GM12878 (cell line): ENCODE data around the gene CTSF. TPM values are rescaled to one million over a fixed set of nuclear protein-coding genes. Genes with fewer than 3 reads are reported as not detected.

Source experiments
- ATAC-seq: fragments of 200-7000 bp; cut with Tn5 transposase; 3 replicates; pipeline ENCODE4 v1.9.1; 2020; ENCODE audit warnings: mild to moderate bottlenecking, moderate library complexity
- BruUV-seq: library from RNA; stranded (reverse); fragments of 400-500 nt; replicated peaks from 2 replicates; lab custom pipeline; 2021; lab: Mats Ljungman, UMichigan
- CTCF ChIA-PET: fragments of 300-600 bp; sonication (Branson Sonifier 250); formaldehyde crosslinking; extraction: SDS; loops from one replicate; lab custom pipeline; 2021; ENCODE audit warnings: inconsistent platforms; lab: Yijun Ruan, JAX
- POLR2A ChIA-PET: fragments of 350-600 bp; formaldehyde crosslinking; extraction: SDS; loops from one replicate; lab custom pipeline; 2021; ENCODE audit warnings: inconsistent platforms; lab: Charles Lee
- RAD21 ChIA-PET: fragments of 300-600 bp; sonication (Branson Sonifier 250); formaldehyde crosslinking; loops from one replicate; lab custom pipeline; 2023; ENCODE audit warnings: antibody characterized with exemption; ENCODE audit not compliant: unreplicated experiment; lab: Charles Lee
- SMC1A ChIA-PET: fragments of 300-600 bp; sonication (Branson Sonifier 250); formaldehyde crosslinking; loops from one replicate; lab custom pipeline; 2023; ENCODE audit not compliant: unreplicated experiment, uncharacterized antibody; lab: Charles Lee
- DNase-seq: peaks from one replicate; pipeline ENCODE4 v3.0.0-alpha.2; 2011; ENCODE audit warnings: low read depth, low spot score
- FAIRE-seq: peaks from 3 replicates; lab custom pipeline; 2011; peaks lifted over from hg19 to GRCh38; lab: Jason Lieb, UNC
- H2AFZ ChIP-seq: 2 replicates; pipeline ENCODE4 v1.6.0; 2011; ENCODE audit warnings: low read depth, low read length, control low read depth; ENCODE audit not compliant: control insufficient read depth
- H3K27ac ChIP-seq: 2 replicates; pipeline ENCODE4 v1.5.1; 2011; ENCODE audit warnings: control low read depth; ENCODE audit not compliant: control insufficient read depth, insufficient read depth
- H3K27me3 ChIP-seq, 2 experiments: replicated peaks in 1 of 2; 2 replicates each; pipeline versions ENCODE4 v1.6.0 to v1.6.1; 2011; ENCODE audit warnings: low read length in 1 of 2; ENCODE audit not compliant: control insufficient read depth in 2 of 2, insufficient read depth in 2 of 2
- H3K36me3 ChIP-seq, 2 experiments: 2 replicates each; pipeline ENCODE4 v1.5.1; 2011; ENCODE audit warnings: low read length in 1 of 2; ENCODE audit not compliant: control insufficient read depth in 2 of 2, insufficient read depth in 2 of 2
- H3K4me1 ChIP-seq: 2 replicates; pipeline ENCODE4 v1.6.1; 2011; ENCODE audit warnings: mild to moderate bottlenecking, low read length, moderate library complexity, mixed read lengths; ENCODE audit not compliant: control insufficient read depth, insufficient read depth
- H3K4me2 ChIP-seq: 2 replicates; pipeline ENCODE4 v1.6.0; 2011; ENCODE audit warnings: control low read depth; ENCODE audit not compliant: control insufficient read depth, insufficient read depth
- H3K4me3 ChIP-seq: fragments of 200-600 bp; sonication (generic); 2 replicates; pipeline ENCODE4 v1.5.1; 2016
- H3K79me2 ChIP-seq: 2 replicates; pipeline ENCODE4 v1.6.0; 2011; ENCODE audit warnings: low read length; ENCODE audit not compliant: control insufficient read depth, insufficient read depth
- H3K9ac ChIP-seq: 2 replicates; pipeline ENCODE4 v1.8.0; 2011; ENCODE audit warnings: low read length, control low read depth, mixed read lengths; ENCODE audit not compliant: control insufficient read depth, insufficient read depth
- H3K9me3 ChIP-seq: replicated peaks from 3 replicates; pipeline ENCODE4 v1.5.1; 2011; ENCODE audit warnings: mild to moderate bottlenecking, low read length; ENCODE audit not compliant: control insufficient read depth, insufficient read depth
- H4K20me1 ChIP-seq: 2 replicates; pipeline ENCODE4 v1.6.0; 2011; ENCODE audit not compliant: control insufficient read depth, insufficient read depth
- ATF7 ChIP-seq: fragments of 450-650 bp; IDR thresholded peaks from 2 replicates; pipeline ENCODE4 v1.6.1; 2016; ENCODE audit warnings: low read depth, mild to moderate bottlenecking
- BACH1 ChIP-seq: fragments of 450-650 bp; IDR thresholded peaks from 2 replicates; pipeline ENCODE4 v1.6.1; 2017; ENCODE audit warnings: mild to moderate bottlenecking, borderline replicate concordance
- CEBPB ChIP-seq, 2 experiments: fragments of 150-350 bp in 1 of 2; IDR thresholded peaks; 2 replicates each; pipeline ENCODE4 v1.6.1; 2012 to 2014; ENCODE audit warnings: low read depth in 2 of 2, low read length in 2 of 2, borderline replicate concordance in 1 of 2, inconsistent platforms in 1 of 2
- CREM ChIP-seq: IDR thresholded peaks from 2 replicates; pipeline ENCODE4 v1.6.1; 2014; ENCODE audit warnings: antibody characterized with exemption, low read depth
- EED ChIP-seq: sonication (generic); IDR thresholded peaks from 2 replicates; pipeline ENCODE4 v1.6.1; 2016; ENCODE audit warnings: antibody characterized with exemption, low read depth
- EZH2 ChIP-seq: IDR thresholded peaks from 2 replicates; pipeline ENCODE4 v1.6.1; 2012; ENCODE audit warnings: low read depth, mild to moderate bottlenecking, control low read depth, inconsistent platforms, low read length, borderline replicate concordance; ENCODE audit not compliant: control insufficient read depth
- IKZF2 ChIP-seq, 2 experiments: fragments of 450-650 bp; IDR thresholded peaks; 2 replicates each; pipeline ENCODE4 v1.6.1; 2017; ENCODE audit warnings: mild to moderate bottlenecking in 2 of 2, moderate library complexity in 2 of 2
- MLLT1 ChIP-seq: fragments of 450-650 bp; IDR thresholded peaks from 2 replicates; pipeline ENCODE4 v1.6.1; 2016; ENCODE audit warnings: mild to moderate bottlenecking
- NBN ChIP-seq: fragments of 450-650 bp; IDR thresholded peaks from 2 replicates; pipeline ENCODE4 v1.6.1; 2016
- RELB ChIP-seq: fragments of 450-650 bp; IDR thresholded peaks from 2 replicates; pipeline ENCODE4 v1.6.1; 2017; ENCODE audit warnings: low read depth, mild to moderate bottlenecking, moderate library complexity
- SIN3A ChIP-seq: IDR thresholded peaks from 2 replicates; pipeline ENCODE4 v1.6.1; 2012; ENCODE audit warnings: low read depth, low read length, improper control_type of control experiment
- SMARCA5 ChIP-seq: fragments of 450-650 bp; IDR thresholded peaks from 2 replicates; pipeline ENCODE4 v1.6.1; 2017; ENCODE audit warnings: mild to moderate bottlenecking
- WRNIP1 ChIP-seq: IDR thresholded peaks from 2 replicates; pipeline ENCODE4 v1.6.1; 2011; ENCODE audit warnings: low read depth, low read length, improper control_type of control experiment, borderline replicate concordance
- ZNF274 ChIP-seq: IDR thresholded peaks from one replicate; pipeline ENCODE4 v1.8.0; 2011; ENCODE audit not compliant: insufficient read length, insufficient read depth
- WGBS: methylation state at CpG from one replicate; pipeline ENCODE4 v1.1.6; 2016; ENCODE audit warnings: low lambda C conversion rate; ENCODE audit not compliant: insufficient replicate concordance, insufficient coverage; ENCODE audit errors: missing lambda C conversion rate; 5-methylcytosine and 5-hydroxymethylcytosine counted together
- in situ Hi-C: fragments of 300-500 bp; cut with MboI; formaldehyde crosslinking; loops from 9 replicates; pipeline ENCODE4 v1.14.3; 2018; ENCODE audit warnings: mixed read lengths
- intact Hi-C: fragments of 100-400 bp; cut with micrococcal nuclease; formaldehyde crosslinking; loops from one replicate; pipeline ENCODE4 v1.14.2; 2022; ENCODE audit not compliant: unreplicated experiment
- polyA plus RNA-seq, 11 experiments: library from polyadenylated mRNA; depleted of rRNA in 4 of 11; unstranded in 6 of 11; stranded (reverse) in 5 of 11; fragments of >200 nt; fragmentation: Nextera tagmentation in 4 of 11; fragmentation: Illumina TruSeq in 1 of 11; extraction: Ambion mirVana in 4 of 11; extraction: Trizol in 1 of 11; gene quantifications; 1 replicate in 1 of 11; 2 replicates in 10 of 11; pipeline versions ENCODE4 v1.2.1 to v1.2.3, GENCODE V29; 2011 to 2016; ENCODE audit warnings: inconsistent platforms in 2 of 11, missing spikeins in 2 of 11, low read depth in 1 of 11
- total RNA-seq, 4 experiments: library from RNA; depleted of rRNA in 3 of 4; stranded (reverse); fragments of >200 nt in 3 of 4; fragmentation: Illumina TruSeq in 1 of 4; extraction: Trizol in 1 of 4; gene quantifications; 2 replicates each; pipeline versions ENCODE4 v1.2.1 to v1.2.3, GENCODE V29; 2013 to 2021
- TF ChIP-seq, protein P1 (sequence below), 3 experiments: IDR thresholded peaks in 2 of 3; conservative IDR thresholded peaks in 1 of 3; 2 replicates each; pipeline ENCODE4 v1.5.1; 2011; ENCODE audit warnings: low read depth in 3 of 3, low read length in 3 of 3, mild to moderate bottlenecking in 3 of 3, control low read depth in 2 of 3, moderate library complexity in 2 of 3, inconsistent platforms in 1 of 3, mixed read lengths in 1 of 3; ENCODE audit not compliant: control insufficient read depth in 2 of 3, insufficient read depth in 1 of 3; ENCODE audit errors: extremely low read depth in 1 of 3

Gene CTSF
- total and polyA plus RNA-seq, 10 of the 15 experiments (the other 5 are each of a cell fraction or from before 2014, with no cell fraction given): 0.11 to 0.41 (median 0.26) TPM; not detected in 4

GRCh38 chr11:66568124-66568916 lies at the start of gene CTSF (continued):
- TF ChIP-seq EZH2 (no peak), SIN3A (no peak), SMARCA5 (no peak), NBN (no peak), RELB (no peak), CEBPB (IDR thresholded peaks at IDR 0.05; ENCODE audit: borderline replicate concordance in 1 of 2, low read depth in 2 of 2, low read length in 2 of 2) (no peak), ZNF274 (no peak)

DNA sequence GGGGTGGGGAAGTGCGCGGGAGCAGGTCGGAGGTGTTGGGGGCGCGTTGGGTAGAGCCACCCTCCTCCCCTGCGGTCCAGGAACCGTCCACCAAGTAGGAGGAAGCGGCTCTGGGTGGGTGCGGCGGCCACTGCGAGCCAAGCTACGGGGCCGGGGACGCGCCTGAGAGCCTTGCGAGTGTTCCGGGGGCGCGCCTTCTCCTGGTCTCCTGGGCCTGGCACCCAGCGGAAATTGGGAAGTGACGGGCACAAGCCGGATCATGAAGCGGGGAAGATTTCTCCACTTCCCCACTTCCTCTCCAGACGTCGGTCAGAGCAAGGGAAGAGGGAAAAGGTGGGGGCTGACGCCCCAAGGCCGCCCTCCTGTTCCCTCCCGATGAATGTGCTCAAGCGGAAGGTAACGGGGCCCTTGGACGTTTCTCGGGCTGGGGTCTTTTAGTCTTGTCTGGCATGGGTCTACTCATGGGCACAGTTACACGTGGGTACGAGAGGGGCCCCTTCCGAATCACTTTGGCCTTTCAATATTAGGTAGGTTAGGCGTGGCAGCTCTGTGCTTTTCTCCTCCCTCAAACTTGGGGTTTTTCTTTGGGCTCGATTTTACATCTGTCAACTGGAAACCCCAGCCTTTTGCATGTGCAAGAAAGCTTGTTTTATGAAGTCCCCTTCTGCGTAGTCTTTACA lies 48.9 kb upstream of the CTSF start:
- intact Hi-C loops: loop anchor here (2.0 kb wide), 2 partner anchors 24 to 60 kb away; partner anchors contain the start of genes CCDC87, CCS and RBM4B
- in situ Hi-C loops: no loop called here
- no peaks in the 10 kb centered on the region for H3K9me3 ChIP-seq
- no peak overlapping the region; the same call in 1 of the 2 replicates for H2AFZ ChIP-seq
- ChIA-PET SMC1A (interaction anchor here (0.9 to 5.2 kb wide), 4 partner anchors 20 to 60 kb away, joined by 5 to 28 read pairs (median 14); partner anchors contain the start of genes CCDC87, CCS, RBM4 and RBM4B), RAD21 (interaction anchor here (1.0 to 3.8 kb wide), 3 partner anchors 21 to 60 kb away, joined by 3 to 25 read pairs (median 20); partner anchors contain the start of genes RBM4 and RBM4B), POLR2A (interaction anchor here (0.6 to 8.7 kb wide), 12 partner anchors 9 to 305 kb away, joined by 3 to 105 read pairs (median 8); partner anchors contain the start of genes ACTN3, CCDC87, CCS and RBM4), CTCF (interaction anchor here (1.4 to 10.1 kb wide), 6 partner anchors 10 to 304 kb away, joined by 4 to 71 read pairs (median 8); partner anchors contain the start of genes CCDC87, CCS, RBM4 and RBM4B)
- 2% methylated on average over 26 of the region's 38 CpGs for WGBS
- peaks cover 0 to 15% of the 10 kb centered on the region in 2 experiments; a peak in 1 of 4 replicates for H3K36me3 ChIP-seq
- 0 out of 2 replicates have a peak, but pooled peaks cover 2% of the 10 kb centered on the region for H3K4me1 ChIP-seq
- H3K4me2 ChIP-seq: peak overlapping the region; percentile 64
- H3K27me3 ChIP-seq: no peaks in the 10 kb centered on the region
- H3K4me3 ChIP-seq: peak overlapping the region; percentile 90
- DNase-seq: no peak
- H3K9ac ChIP-seq: peak overlapping the region; percentile 70
- no TSS peak for BruUV-seq
- peak overlapping the region; percentile 93 for H3K27ac ChIP-seq
- peaks cover 15% of the 10 kb centered on the region for H4K20me1 ChIP-seq
- no peak for FAIRE-seq
- no peak for ATAC-seq
- peaks cover 63% of the 10 kb centered on the region for H3K79me2 ChIP-seq
- TF ChIP-seq, protein P1, sequence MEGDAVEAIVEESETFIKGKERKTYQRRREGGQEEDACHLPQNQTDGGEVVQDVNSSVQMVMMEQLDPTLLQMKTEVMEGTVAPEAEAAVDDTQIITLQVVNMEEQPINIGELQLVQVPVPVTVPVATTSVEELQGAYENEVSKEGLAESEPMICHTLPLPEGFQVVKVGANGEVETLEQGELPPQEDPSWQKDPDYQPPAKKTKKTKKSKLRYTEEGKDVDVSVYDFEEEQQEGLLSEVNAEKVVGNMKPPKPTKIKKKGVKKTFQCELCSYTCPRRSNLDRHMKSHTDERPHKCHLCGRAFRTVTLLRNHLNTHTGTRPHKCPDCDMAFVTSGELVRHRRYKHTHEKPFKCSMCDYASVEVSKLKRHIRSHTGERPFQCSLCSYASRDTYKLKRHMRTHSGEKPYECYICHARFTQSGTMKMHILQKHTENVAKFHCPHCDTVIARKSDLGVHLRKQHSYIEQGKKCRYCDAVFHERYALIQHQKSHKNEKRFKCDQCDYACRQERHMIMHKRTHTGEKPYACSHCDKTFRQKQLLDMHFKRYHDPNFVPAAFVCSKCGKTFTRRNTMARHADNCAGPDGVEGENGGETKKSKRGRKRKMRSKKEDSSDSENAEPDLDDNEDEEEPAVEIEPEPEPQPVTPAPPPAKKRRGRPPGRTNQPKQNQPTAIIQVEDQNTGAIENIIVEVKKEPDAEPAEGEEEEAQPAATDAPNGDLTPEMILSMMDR (IDR thresholded peaks at IDR 0.05 in 2 of 3, conservative IDR thresholded peaks at IDR 0.05 in 1 of 3; ENCODE audit: control insufficient read depth in 2 of 3, extremely low read depth in 1 of 3, insufficient read depth in 1 of 3, low read depth in 3 of 3, low read length in 3 of 3): no peak
- TF ChIP-seq WRNIP1 (0 out of 2 replicates have a peak, but pooled peaks have one; percentile 37), BACH1 (0 out of 2 replicates have a peak, but pooled peaks have one; percentile 44), MLLT1 (peak; percentile 35), CREM (no peak), EED (0 out of 2 replicates have a peak, but pooled peaks have one; percentile 21), ATF7 (no peak), IKZF2 (IDR thresholded peaks at IDR 0.05) (0 out of 4 replicates have a peak, but pooled peaks of 1 of the 2 experiments have one; percentile 29), SMARCA5 (0 out of 2 replicates have a peak, but pooled peaks have one; percentile 30)
